ENCODE data around the gene TMEM238L. TPM values are rescaled to one million over a fixed set of nuclear protein-coding genes. Genes with fewer than 3 reads are reported as not detected.
A peak's percentile ranks its signal among the peaks of the same experiment; 100 is the strongest.
"Not testable (repeated sequence)": the region's sequence is repeated elsewhere in the genome, so short reads cannot be mapped to it uniquely, and the experiment has no call there.

Gene TMEM238L
- not detected in 2 replicates for total RNA-seq (ENCODE audit: low replicate concordance)

DNA sequence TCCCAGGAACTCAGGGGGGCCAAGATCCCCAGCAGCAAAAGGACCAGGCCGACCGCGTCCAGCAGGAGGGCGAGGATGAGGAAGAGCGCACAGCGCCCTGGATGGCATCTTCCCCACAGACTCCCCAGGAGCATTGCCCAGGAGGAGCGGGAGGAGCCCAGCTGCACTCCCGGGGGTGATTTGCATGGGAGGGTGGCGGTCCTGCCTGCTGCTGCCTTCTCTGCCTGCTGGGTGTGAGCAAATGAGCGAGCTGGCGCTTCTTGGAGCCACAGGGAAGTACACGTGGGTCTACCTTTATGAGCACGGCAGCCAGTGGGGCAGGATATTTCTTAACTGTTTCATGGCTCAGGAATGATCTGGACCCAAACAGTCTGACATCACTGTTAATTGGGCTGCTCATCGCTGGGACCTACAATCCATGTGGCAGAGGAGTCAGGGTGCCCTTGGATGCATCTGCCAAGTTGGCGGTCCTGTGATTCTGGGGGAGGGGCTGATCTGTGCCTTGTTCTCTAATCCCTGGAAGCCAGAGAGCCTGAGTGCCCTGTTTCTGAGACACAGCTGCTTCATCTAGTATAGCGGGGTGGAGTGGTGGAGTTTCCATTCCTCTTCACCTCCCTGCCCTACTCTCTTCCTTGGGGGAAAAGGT, at the start of gene TMEM238L:
Gene TMEM238L (minus strand): TSS at position 270 of the 646 bp plus-strand sequence. CDS start 136 bp downstream, at position 134.
- no peak for DNase-seq (ENCODE audit: low read depth)
- no peak within 1 kb of the TSS for H3K4me3 ChIP-seq (ENCODE audit: low read depth, low read length)
- no peak for TF ChIP-seq CTCF (IDR thresholded peaks at IDR 0.05; ENCODE audit: insufficient read depth, low read length)

DNA sequence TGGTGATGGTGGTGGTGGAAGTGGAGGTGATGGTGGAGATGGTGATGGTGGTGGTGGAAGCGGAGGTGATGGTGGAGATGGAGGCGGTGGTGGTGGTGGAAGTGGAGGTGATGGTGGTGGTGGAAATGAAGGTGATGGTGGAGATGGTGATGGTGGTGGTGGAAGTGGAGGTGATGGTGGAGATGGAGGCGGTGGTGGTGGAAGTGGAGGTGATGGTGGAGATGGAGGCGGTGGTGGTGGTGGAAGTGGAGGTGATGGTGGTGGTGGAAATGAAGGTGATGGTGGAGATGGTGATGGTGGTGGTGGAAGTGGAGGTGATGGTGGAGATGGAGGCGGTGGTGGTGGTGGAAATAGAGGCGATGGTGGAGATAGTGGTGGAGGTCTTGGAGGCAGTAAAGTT, 42.7 kb upstream of the TMEM238L start:
- not testable (repeated sequence) for DNase-seq (ENCODE audit: low read depth); H3K4me3 ChIP-seq (ENCODE audit: low read depth, low read length)

- H3K4me3 ChIP-seq (ENCODE audit: low read depth, low read length): no peak overlapping the region
- no peak for DNase-seq (ENCODE audit: low read depth)
- TF ChIP-seq CTCF (IDR thresholded peaks at IDR 0.05; ENCODE audit: insufficient read depth, low read length): no peak
Measured at GRCh38 chr17:10845388-10845751, 41.5 kb upstream of the TMEM238L start.

DNA sequence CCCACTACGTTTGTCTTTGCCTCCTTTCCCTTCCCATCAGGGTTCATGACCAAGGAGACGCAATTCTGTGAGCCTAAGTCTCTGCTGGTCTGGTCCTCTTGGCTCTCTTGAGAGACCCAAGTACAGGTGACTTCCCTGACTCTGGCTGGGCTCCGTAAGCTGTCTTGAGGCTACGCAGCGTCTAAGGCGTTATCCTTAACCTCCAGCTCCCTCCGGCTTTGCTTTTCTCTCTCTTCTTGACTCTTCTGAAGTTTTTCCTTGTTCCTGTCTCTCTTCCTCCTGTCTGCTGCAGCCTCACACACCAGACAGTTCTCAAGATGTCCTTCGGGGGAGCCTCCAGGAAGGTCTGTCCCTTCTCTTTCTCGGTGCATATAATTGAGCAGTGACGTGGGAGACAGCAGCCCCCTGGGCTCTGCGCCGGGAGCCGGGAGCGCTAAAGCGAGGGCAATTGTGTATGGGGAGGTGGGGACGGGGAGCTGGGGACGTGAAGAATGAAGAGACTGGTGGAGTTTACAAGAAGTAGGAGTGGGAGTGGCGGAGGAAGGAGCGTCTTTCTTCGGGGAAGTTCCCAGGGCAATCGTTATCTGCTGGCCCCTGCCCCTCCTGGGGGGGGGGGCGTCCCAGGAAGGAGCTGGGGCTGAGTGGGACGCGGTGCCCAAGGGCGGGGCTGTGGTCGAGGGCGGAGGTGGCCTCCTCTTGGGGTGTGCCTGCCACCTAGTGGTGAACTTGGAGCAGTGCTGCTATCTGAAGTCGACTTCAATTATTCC, 40.9 kb upstream of the TMEM238L start:
- peak overlapping the region; percentile 62 for H3K4me3 ChIP-seq (ENCODE audit: low read depth, low read length)
- peak; percentile 88 for TF ChIP-seq CTCF (IDR thresholded peaks at IDR 0.05; ENCODE audit: insufficient read depth, low read length)
- DNase-seq (ENCODE audit: low read depth): peak; percentile 71

DNA sequence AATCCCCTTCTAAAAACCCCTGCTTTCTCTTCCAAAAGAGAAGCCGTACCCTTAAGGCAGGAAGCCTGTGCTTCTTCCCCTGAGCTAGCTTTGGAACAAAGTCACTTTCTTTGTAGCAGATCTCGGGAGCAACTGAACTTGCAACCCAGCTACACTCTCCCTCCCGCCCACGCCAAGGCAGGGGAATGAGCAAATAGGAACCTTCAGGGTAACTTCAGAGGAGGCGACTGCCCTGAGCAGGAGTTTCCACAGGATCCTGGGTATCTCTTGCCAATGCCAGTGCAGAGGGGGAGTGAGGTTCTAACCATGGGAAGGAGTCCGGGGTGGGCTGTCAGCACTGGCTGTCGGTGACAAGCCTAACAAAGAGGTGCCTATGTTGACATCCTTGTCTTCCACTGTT, 39.9 kb upstream of the TMEM238L start:
- no peak for DNase-seq (ENCODE audit: low read depth)
- no peak overlapping the region for H3K4me3 ChIP-seq (ENCODE audit: low read depth, low read length)
- no peak for TF ChIP-seq CTCF (IDR thresholded peaks at IDR 0.05; ENCODE audit: insufficient read depth, low read length)

DNA sequence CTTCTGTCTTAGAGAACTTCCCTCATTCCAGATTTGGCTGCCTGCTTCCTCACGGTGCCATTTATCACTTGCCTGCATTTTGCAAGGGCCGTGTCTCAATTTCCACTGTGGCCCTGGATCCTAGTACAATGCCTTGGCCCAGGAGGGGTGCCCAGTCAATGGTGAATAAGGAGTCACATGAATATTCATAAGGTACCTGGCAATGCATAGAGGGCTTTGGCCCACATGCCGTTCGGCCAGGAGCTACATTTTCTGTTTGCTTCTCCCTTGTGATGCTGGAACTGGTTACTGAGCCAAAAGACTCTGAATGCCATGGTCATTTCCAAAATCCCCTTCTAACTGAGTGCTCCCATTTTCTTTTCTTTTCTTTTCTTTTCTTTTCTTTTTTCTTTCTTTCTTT, 38.8 kb upstream of the TMEM238L start:
- no peak for TF ChIP-seq CTCF (IDR thresholded peaks at IDR 0.05; ENCODE audit: insufficient read depth, low read length)
- DNase-seq (ENCODE audit: low read depth): no peak
- no peak overlapping the region for H3K4me3 ChIP-seq (ENCODE audit: low read depth, low read length)

- TF ChIP-seq CTCF (IDR thresholded peaks at IDR 0.05; ENCODE audit: insufficient read depth, low read length): no peak
- no peak for DNase-seq (ENCODE audit: low read depth)
- no peak overlapping the region for H3K4me3 ChIP-seq (ENCODE audit: low read depth, low read length)
Measured at GRCh38 chr17:10838682-10839081, 34.8 kb upstream of the TMEM238L start.

Measured in fibroblast of the aortic adventitia (primary cell).